ENCODE results near the gene GRAMD1A.
"Not testable (repeated sequence)": the region's sequence is repeated elsewhere in the genome, so short reads cannot be mapped to it uniquely, and the experiment has no call there.

The GRAMD1A gene

GRCh38 chr19:34979819-34980640 is 20.1 kb upstream of the GRAMD1A start:
- no peak for DNase-seq (ENCODE audit: low spot score)

GRCh38 chr19:34982275-34982674 is 17.8 kb upstream of the GRAMD1A start:
- DNase-seq (ENCODE audit: low spot score), result no peak

GRCh38 chr19:34983786-34984185 is 16.3 kb upstream of the GRAMD1A start:
- DNase-seq (ENCODE audit: low spot score), result no peak

GRCh38 chr19:34984287-34984686 is 15.8 kb upstream of the GRAMD1A start:
- no peak for DNase-seq (ENCODE audit: low spot score)

- DNase-seq (ENCODE audit: low spot score), result peak; percentile 78
Observed at GRCh38 chr19:34985249-34986022, 14.7 kb upstream of the GRAMD1A start.

- no peak for DNase-seq (ENCODE audit: low spot score)
Observed at GRCh38 chr19:34988119-34988518, 12.0 kb upstream of the GRAMD1A start.

- no peak for DNase-seq (ENCODE audit: low spot score)
Observed at GRCh38 chr19:34989298-34989697, 10.8 kb upstream of the GRAMD1A start.

- DNase-seq (ENCODE audit: low spot score), result no peak
Observed at GRCh38 chr19:34990578-34991192, 9.4 kb upstream of the GRAMD1A start.

- no peak for DNase-seq (ENCODE audit: low spot score)
Observed at GRCh38 chr19:34991542-34992333, 8.4 kb upstream of the GRAMD1A start.

GRCh38 chr19:34992582-34992981 is 7.5 kb upstream of the GRAMD1A start:
- DNase-seq (ENCODE audit: low spot score), result not testable (repeated sequence)

GRCh38 chr19:34994286-34994642 is 5.9 kb upstream of the GRAMD1A start:
- no peak for DNase-seq (ENCODE audit: low spot score)

GRCh38 chr19:34994643-34995541 is 5.2 kb upstream of the GRAMD1A start:
- no peak for DNase-seq (ENCODE audit: low spot score)

- no peak for DNase-seq (ENCODE audit: low spot score)
Observed at GRCh38 chr19:34995551-34995950, 4.6 kb upstream of the GRAMD1A start.

- DNase-seq (ENCODE audit: low spot score), result no peak
Observed at GRCh38 chr19:34997071-34997617, 3.0 kb upstream of the GRAMD1A start.

- DNase-seq (ENCODE audit: low spot score), result not testable (repeated sequence)
Observed at GRCh38 chr19:34998224-34998623, 1.9 kb upstream of the GRAMD1A start.

GRCh38 chr19:34998777-34999497 is 1.2 kb upstream of the GRAMD1A start:
- DNase-seq (ENCODE audit: low spot score), result no peak

GRCh38 chr19:35000338-35000646 is 169 bp downstream of the GRAMD1A start:
- no peak for DNase-seq (ENCODE audit: low spot score)

GRCh38 chr19:35000647-35001501 is 751 bp downstream of the GRAMD1A start:
- DNase-seq (ENCODE audit: low spot score), result no peak

GRCh38 chr19:35002037-35002535 is 2.0 kb downstream of the GRAMD1A start:
- DNase-seq (ENCODE audit: low spot score), result no peak
